Prostate gland (tissue), 2 donors: Measurements from ENCODE around the gene RAPH1. TPM values are rescaled to one million over a fixed set of nuclear protein-coding genes. Genes with fewer than 3 reads are reported as not detected.

Experiments
- DNase-seq: peaks from one replicate; pipeline ENCODE4 v3.0.0-alpha.2; 2019; ENCODE audit warnings: low spot score
- H3K27ac ChIP-seq, 2 donors: fragments of 200-600 bp; sonication (generic); 2 replicates each; pipeline ENCODE4 v1.5.1; 2017 to 2019
- H3K27me3 ChIP-seq: fragments of 200-600 bp; sonication (generic); replicated peaks from 2 replicates; pipeline ENCODE4 v1.5.1; 2019; ENCODE audit not compliant: insufficient read depth
- H3K36me3 ChIP-seq, 2 donors: fragments of 200-600 bp; sonication (generic); 1 replicate in 1 of 2; 2 replicates in 1 of 2; pipeline versions ENCODE4 v1.5.1 to v1.8.1; 2017 to 2019
- H3K4me1 ChIP-seq: fragments of 200-600 bp; sonication (generic); replicated peaks from 2 replicates; pipeline ENCODE4 v1.5.1; 2019
- H3K4me3 ChIP-seq, 2 donors: fragments of 200-600 bp; sonication (generic); 2 replicates each; pipeline ENCODE4 v1.5.1; 2017 to 2019
- H3K9me3 ChIP-seq: fragments of 200-600 bp; sonication (generic); 2 replicates; pipeline ENCODE4 v1.5.1; 2017
- POLR2A ChIP-seq: fragments of 450-650 bp; IDR thresholded peaks from one replicate; pipeline ENCODE4 v1.6.1; 2016; ENCODE audit warnings: antibody characterized with exemption, mild to moderate bottlenecking
- POLR2AphosphoS5 ChIP-seq: sonication (generic); formaldehyde crosslinking; IDR thresholded peaks from one replicate; pipeline ENCODE4 v1.6.1; 2017; ENCODE audit warnings: antibody characterized with exemption
- WGBS: methylation state at CpG from one replicate; pipeline ENCODE4 v1.1.5; 2018; 5-methylcytosine and 5-hydroxymethylcytosine counted together
- intact Hi-C: fragments of 100-400 bp; cut with DNase I; formaldehyde crosslinking; loops from one replicate; pipeline ENCODE4 v1.14.2; 2022
- total RNA-seq, 2 donors: library from RNA; depleted of rRNA; stranded (reverse); fragments of >200 nt; gene quantifications; one replicate each; pipeline ENCODE4 v1.1.0, GENCODE V29; 2016
- TF ChIP-seq, protein P1 (sequence below), 4 experiments: fragments of 200-600 bp in 2 of 4; fragments of 450-650 bp in 2 of 4; sonication (generic) in 2 of 4; IDR thresholded peaks; 1 replicate in 3 of 4; 2 replicates in 1 of 4; pipeline ENCODE4 v1.5.1; 2016 to 2019; ENCODE audit warnings: antibody characterized with exemption in 4 of 4, mild to moderate bottlenecking in 2 of 4, moderate library complexity in 2 of 4

The RAPH1 gene
- total RNA-seq, 2 donors from 2014 or later = 27.6 to 35.0 TPM

DNA sequence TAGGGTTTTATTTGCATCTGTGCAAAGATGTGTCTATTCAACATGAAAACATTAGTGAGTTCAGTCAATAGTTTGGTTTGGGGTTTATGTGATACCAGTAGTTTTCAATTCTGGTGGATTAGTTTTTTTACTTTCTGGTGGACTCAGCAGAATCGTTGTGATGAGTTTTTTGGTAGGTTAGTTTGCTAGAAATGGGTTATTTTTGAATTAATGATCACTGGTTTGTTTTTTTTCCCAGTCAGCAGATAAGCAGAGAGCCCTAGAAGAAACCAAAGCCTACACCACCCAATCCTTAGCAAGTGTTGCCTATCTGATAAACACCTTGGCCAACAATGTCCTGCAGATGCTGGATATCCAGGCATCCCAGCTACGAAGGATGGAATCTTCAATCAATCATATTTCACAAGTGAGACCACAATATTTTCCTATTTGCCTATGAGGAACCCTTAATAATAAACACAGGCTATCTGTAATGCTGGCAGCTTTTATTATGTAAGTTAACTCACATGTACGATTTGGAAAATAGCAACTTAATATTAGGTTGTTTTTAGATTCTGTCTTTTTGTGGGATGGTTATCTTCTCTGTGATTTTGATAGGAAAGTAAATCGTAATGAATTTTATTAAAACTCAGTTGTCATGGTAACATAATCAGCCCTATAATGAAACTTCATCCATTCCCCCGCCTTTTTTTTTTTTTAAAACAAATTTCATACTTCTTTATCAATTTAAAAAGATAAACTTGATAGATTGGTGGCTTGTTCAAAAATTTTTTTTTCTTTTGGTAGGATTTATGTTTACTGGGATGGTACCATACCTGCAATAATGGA is 168.2 kb downstream of the RAPH1 start:
- Histone ChIP-seq H3K4me1 (no peaks in the 10 kb centered on the region), H3K9me3 (no peaks in the 10 kb centered on the region), H3K27me3 (no peaks in the 10 kb centered on the region), H3K36me3 (no peaks in the 10 kb centered on the region), H3K4me3 (no peak overlapping the region), H3K27ac (no peak overlapping the region)
- 91% methylated on average over 5 of the region's 5 CpGs for WGBS
- no peak for DNase-seq
- intact Hi-C loops = no loop called here
- no peak for TF ChIP-seq POLR2AphosphoS5
- TF ChIP-seq, protein P1, sequence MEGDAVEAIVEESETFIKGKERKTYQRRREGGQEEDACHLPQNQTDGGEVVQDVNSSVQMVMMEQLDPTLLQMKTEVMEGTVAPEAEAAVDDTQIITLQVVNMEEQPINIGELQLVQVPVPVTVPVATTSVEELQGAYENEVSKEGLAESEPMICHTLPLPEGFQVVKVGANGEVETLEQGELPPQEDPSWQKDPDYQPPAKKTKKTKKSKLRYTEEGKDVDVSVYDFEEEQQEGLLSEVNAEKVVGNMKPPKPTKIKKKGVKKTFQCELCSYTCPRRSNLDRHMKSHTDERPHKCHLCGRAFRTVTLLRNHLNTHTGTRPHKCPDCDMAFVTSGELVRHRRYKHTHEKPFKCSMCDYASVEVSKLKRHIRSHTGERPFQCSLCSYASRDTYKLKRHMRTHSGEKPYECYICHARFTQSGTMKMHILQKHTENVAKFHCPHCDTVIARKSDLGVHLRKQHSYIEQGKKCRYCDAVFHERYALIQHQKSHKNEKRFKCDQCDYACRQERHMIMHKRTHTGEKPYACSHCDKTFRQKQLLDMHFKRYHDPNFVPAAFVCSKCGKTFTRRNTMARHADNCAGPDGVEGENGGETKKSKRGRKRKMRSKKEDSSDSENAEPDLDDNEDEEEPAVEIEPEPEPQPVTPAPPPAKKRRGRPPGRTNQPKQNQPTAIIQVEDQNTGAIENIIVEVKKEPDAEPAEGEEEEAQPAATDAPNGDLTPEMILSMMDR (IDR thresholded peaks at IDR 0.05) = no peak
- no peak for TF ChIP-seq POLR2A

DNA sequence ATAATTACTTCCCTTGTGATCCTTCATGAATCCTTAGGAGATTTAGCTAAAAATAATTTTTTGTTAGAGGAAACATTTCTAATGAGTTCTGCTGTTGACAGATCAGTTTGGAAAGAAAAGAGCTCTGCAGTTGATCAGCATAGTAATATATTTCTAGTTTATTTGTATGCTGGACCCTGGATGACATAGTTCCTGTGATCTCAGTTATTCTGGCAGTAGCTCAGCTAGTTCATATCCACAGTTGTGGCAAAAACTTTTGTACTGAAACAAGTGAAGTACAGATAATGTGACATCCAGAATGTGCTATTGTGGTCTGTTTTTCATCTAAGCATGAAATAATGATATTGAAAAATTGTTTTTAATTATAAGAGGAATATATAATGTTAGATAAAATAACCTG is 173.2 kb downstream of the RAPH1 start:
- TF ChIP-seq, protein P1 (IDR thresholded peaks at IDR 0.05) = no peak
- TF ChIP-seq POLR2A = no peak
- TF ChIP-seq POLR2AphosphoS5 = no peak
- H3K9me3 ChIP-seq = no peaks in the 10 kb centered on the region
- H3K27me3 ChIP-seq = no peaks in the 10 kb centered on the region
- H3K36me3 ChIP-seq = no peaks in the 10 kb centered on the region
- no peaks in the 10 kb centered on the region for H3K4me1 ChIP-seq
- H3K27ac ChIP-seq = no peak overlapping the region
- DNase-seq = no peak
- intact Hi-C loops = no loop called here
- no peak overlapping the region for H3K4me3 ChIP-seq

DNA sequence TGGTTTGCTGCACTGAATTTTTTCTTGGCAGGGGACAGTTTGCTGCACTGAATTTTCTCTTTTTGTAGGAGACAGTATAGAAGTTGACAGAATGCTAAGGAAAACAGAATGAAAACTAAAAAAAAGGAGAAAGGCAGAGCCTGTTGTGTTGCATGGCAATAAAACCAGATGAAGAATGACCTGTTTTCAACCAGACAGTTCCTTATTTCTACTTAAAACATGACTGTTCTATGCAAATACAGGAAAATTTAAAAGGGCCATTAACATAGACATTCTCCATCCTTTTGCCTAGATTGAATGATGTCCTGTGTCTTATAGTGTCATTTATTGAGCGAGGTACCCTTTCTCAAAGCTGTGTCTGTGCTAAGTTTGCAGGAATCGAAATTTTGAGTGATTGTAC is 173.6 kb downstream of the RAPH1 start:
- no peaks in the 10 kb centered on the region for H3K4me1 ChIP-seq
- no peaks in the 10 kb centered on the region for H3K36me3 ChIP-seq
- no peak for TF ChIP-seq POLR2A
- no peaks in the 10 kb centered on the region for H3K27me3 ChIP-seq
- H3K27ac ChIP-seq = no peak overlapping the region
- DNase-seq = no peak
- WGBS = 58% methylated on average over 2 of the region's 2 CpGs
- intact Hi-C loops = no loop called here
- no peaks in the 10 kb centered on the region for H3K9me3 ChIP-seq
- no peak overlapping the region for H3K4me3 ChIP-seq

DNA sequence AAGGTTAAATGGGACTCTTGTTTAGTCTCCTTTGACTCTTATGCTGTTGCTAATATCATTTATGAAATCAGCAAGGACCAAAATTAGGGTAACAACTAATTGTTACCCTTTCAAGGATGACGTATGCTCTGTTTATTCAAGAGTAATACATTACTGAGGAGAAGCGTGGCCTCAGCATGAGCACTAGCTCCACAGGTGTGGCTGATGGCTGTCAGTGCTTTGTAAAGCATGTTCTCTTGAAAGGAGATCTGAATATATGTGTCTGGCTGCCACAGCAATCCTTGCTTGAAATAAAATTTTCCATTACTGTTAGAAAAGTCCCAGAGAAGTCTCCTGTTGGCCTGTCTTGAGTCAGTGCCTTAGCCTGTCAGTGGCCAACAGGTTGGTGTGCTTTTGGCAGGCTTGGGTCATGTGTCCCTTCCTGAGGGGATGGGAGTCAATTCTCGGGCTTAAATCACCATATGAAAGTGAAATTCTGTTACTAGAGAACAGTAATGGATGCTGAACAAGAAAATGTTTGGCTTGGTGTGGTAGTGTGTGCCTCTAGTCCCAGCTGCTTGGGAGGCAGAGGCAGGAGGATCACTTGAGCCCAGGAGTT is 174.2 kb downstream of the RAPH1 start:
- Histone ChIP-seq H3K4me1 (no peaks in the 10 kb centered on the region), H3K36me3 (no peaks in the 10 kb centered on the region), H3K4me3 (no peak overlapping the region), H3K27ac (no peak overlapping the region), H3K9me3 (no peaks in the 10 kb centered on the region), H3K27me3 (no peaks in the 10 kb centered on the region)
- WGBS = 72% methylated on average over 3 of the region's 3 CpGs
- intact Hi-C loops = no loop called here
- no peak for DNase-seq
- TF ChIP-seq POLR2A (no peak), POLR2AphosphoS5 (no peak)
- TF ChIP-seq, protein P1 (IDR thresholded peaks at IDR 0.05) = no peak

DNA sequence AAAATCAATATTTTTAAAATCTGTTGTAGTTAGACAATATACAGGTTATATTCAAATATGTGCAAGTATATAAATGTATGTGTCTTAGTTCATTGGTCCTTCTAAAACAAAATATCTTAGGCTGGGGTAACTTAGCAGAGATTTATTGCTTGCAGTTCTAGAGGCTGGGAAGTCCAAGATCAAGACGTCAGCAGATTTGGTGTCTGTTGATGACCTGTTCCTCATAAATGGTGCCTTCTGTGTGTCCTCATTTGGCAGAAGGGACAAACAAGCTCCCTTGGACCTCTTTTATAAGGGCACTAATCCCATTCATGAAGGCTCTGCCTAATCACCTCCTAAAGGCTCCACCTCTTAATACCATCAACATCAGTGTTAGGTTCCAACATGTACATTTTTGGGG is 175.7 kb downstream of the RAPH1 start:
- Histone ChIP-seq H3K36me3 (no peaks in the 10 kb centered on the region), H3K9me3 (no peaks in the 10 kb centered on the region), H3K27ac (no peak overlapping the region), H3K4me1 (no peaks in the 10 kb centered on the region), H3K27me3 (no peaks in the 10 kb centered on the region), H3K4me3 (no peak overlapping the region)
- intact Hi-C loops = no loop called here
- WGBS = 81% methylated on average over 1 of the region's 1 CpG
- TF ChIP-seq POLR2AphosphoS5 = no peak
- no peak for TF ChIP-seq POLR2A
- TF ChIP-seq, protein P1 (IDR thresholded peaks at IDR 0.05) = no peak
- no peak for DNase-seq
